PC-9 (cell line): Measurements from ENCODE around the gene ZFP62. TPM values are rescaled to one million over a fixed set of nuclear protein-coding genes. Genes with fewer than 3 reads are reported as not detected.

ENCODE experiments used
- BruUV-seq: library from RNA; stranded (reverse); fragments of 400-500 nt; replicated peaks from 2 replicates; lab custom pipeline; 2021; lab: Mats Ljungman, UMichigan
- CTCF ChIA-PET: fragments of 300-600 bp; sonication (Branson Sonifier 250); formaldehyde crosslinking; loops from one replicate; lab custom pipeline; 2022; ENCODE audit warnings: antibody characterized with exemption; lab: Charles Lee
- POLR2A ChIA-PET: fragments of 300-600 bp; sonication (Branson Sonifier 250); formaldehyde crosslinking; loops from one replicate; lab custom pipeline; 2022; ENCODE audit warnings: antibody characterized with exemption; ENCODE audit not compliant: unreplicated experiment; lab: Charles Lee
- DNase-seq, 2 experiments: peaks; one replicate each; pipeline versions ENCODE4 v3.0.0 to v3.0.0-alpha.2; 2015 to 2022; ENCODE audit warnings: mixed read lengths in 1 of 2
- H2AFZ ChIP-seq: fragments of 200-600 bp; sonication (generic); 2 replicates; pipeline ENCODE4 v1.8.1; 2017; ENCODE audit warnings: antibody characterized with exemption
- H3F3A ChIP-seq: fragments of 200-600 bp; sonication (generic); 2 replicates; pipeline ENCODE4 v1.8.1; 2017; ENCODE audit warnings: antibody characterized with exemption, mild to moderate bottlenecking, low read depth; ENCODE audit not compliant: insufficient read depth
- H3K27ac ChIP-seq: fragments of 200-600 bp; sonication (generic); 2 replicates; pipeline ENCODE4 v1.6.1; 2016; ENCODE audit warnings: mixed run types
- H3K27me3 ChIP-seq: fragments of 200-600 bp; sonication (generic); 2 replicates; pipeline ENCODE4 v1.6.1; 2016; ENCODE audit warnings: low read depth, mixed run types; ENCODE audit not compliant: insufficient read depth
- H3K36me3 ChIP-seq: fragments of 200-600 bp; sonication (generic); 2 replicates; pipeline ENCODE4 v1.6.1; 2016; ENCODE audit warnings: low read depth, mixed run types
- H3K4me1 ChIP-seq: fragments of 200-600 bp; sonication (generic); replicated peaks from 2 replicates; pipeline ENCODE4 v1.6.1; 2016; ENCODE audit warnings: mixed run types; ENCODE audit not compliant: insufficient read depth
- H3K4me2 ChIP-seq: fragments of 200-600 bp; sonication (generic); 2 replicates; pipeline ENCODE4 v1.6.1; 2017; ENCODE audit warnings: mixed run types
- H3K4me3 ChIP-seq: fragments of 200-600 bp; sonication (generic); 2 replicates; pipeline ENCODE4 v1.6.1; 2016; ENCODE audit warnings: mixed run types
- H3K79me2 ChIP-seq: fragments of 200-600 bp; sonication (generic); 2 replicates; pipeline ENCODE4 v1.6.1; 2017; ENCODE audit warnings: low read depth, mixed run types
- H3K9me2 ChIP-seq: fragments of 200-600 bp; sonication (generic); 2 replicates; pipeline ENCODE4 v1.8.1; 2017; ENCODE audit warnings: mild to moderate bottlenecking; ENCODE audit not compliant: insufficient read depth
- H3K9me3 ChIP-seq: fragments of 200-600 bp; sonication (generic); 2 replicates; pipeline ENCODE4 v1.8.1; 2016; ENCODE audit warnings: low read depth; ENCODE audit not compliant: insufficient read depth
- H4K20me1 ChIP-seq: fragments of 200-600 bp; sonication (generic); 2 replicates; pipeline ENCODE4 v1.8.1; 2017; ENCODE audit not compliant: insufficient read depth
- EZH2 ChIP-seq: fragments of 200-600 bp; sonication (generic); IDR thresholded peaks from 2 replicates; pipeline ENCODE4 v1.8.0; 2017; ENCODE audit warnings: antibody characterized with exemption, low read depth
- intact Hi-C: fragments of 100-400 bp; cut with micrococcal nuclease; formaldehyde crosslinking; loops from one replicate; pipeline ENCODE4 v1.10.0; 2022; ENCODE audit not compliant: unreplicated experiment
- total RNA-seq: library from RNA; stranded (reverse); gene quantifications from 2 replicates; pipeline ENCODE4 v1.2.3, GENCODE V29; 2021
- TF ChIP-seq, protein P1 (sequence below): fragments of 200-600 bp; sonication (generic); conservative IDR thresholded peaks from 2 replicates; pipeline ENCODE4 v1.6.1; 2017; ENCODE audit warnings: mixed run types, antibody characterized with exemption, mild to moderate bottlenecking, moderate library complexity

The ZFP62 gene
- total RNA-seq, 1 experiment from 2014 or later, result 57.3 TPM

DNA sequence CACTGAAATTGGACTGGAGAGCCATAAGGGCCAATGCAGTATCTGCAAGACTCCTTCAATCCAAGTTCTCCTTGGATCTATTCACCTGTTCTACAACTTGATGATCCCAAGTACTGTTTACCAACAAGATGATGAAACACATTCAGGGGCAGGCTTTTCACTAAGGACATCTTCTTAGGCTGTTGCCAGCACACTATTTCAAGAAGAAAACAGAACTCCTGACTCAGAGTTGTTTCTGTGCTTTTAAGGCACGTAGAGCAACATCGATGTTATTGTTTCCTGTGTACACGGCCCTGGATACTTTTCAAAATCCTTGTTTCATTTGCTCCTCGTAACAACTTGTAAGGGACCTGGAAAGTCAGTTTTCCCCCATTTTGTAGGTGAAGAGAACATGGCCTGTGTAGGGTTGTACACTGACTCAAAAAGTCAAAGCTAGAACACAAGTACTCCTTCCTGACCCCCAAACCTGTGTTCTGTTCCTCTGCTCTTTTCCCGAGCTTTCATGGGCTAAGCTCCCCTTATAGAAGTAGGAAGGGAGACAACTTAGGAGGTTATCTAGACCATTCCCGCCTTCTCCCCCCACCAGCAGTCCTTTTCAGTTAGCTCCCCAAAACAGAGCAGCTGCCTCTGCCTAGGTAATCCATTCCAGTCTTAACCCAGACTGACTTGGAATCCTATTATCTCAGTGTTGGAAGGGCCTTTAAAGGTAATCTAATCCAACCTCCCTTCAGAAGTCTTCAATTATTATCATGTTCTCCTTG, 53.2 kb downstream of the ZFP62 start:
- intact Hi-C loops, result loop anchor here (10.0 kb wide), 1 partner anchor 417 kb away; the partner anchor contains the start of gene TRIM41
- no peaks in the 10 kb centered on the region for H4K20me1 ChIP-seq
- H3K9me3 ChIP-seq, result no peaks in the 10 kb centered on the region
- no TSS peak for BruUV-seq
- H3K27ac ChIP-seq, result peak overlapping the region; percentile 60; the same call in 1 of the 2 replicates
- 0 out of 2 replicates have a peak, but pooled peaks cover 3% of the 10 kb centered on the region for H3K36me3 ChIP-seq
- peak overlapping the region; percentile 99 for H3K4me2 ChIP-seq
- no peak overlapping the region for H2AFZ ChIP-seq
- ChIA-PET CTCF (no interaction called here), POLR2A (interaction anchor here (0.7 kb wide), 2 partner anchors 9 to 377 kb away, joined by 3 read pairs; no protein-coding TSS in a partner anchor)
- H3K9me2 ChIP-seq, result no peaks in the 10 kb centered on the region
- peaks cover 56% of the 10 kb centered on the region for H3K79me2 ChIP-seq
- TF ChIP-seq, protein P1, sequence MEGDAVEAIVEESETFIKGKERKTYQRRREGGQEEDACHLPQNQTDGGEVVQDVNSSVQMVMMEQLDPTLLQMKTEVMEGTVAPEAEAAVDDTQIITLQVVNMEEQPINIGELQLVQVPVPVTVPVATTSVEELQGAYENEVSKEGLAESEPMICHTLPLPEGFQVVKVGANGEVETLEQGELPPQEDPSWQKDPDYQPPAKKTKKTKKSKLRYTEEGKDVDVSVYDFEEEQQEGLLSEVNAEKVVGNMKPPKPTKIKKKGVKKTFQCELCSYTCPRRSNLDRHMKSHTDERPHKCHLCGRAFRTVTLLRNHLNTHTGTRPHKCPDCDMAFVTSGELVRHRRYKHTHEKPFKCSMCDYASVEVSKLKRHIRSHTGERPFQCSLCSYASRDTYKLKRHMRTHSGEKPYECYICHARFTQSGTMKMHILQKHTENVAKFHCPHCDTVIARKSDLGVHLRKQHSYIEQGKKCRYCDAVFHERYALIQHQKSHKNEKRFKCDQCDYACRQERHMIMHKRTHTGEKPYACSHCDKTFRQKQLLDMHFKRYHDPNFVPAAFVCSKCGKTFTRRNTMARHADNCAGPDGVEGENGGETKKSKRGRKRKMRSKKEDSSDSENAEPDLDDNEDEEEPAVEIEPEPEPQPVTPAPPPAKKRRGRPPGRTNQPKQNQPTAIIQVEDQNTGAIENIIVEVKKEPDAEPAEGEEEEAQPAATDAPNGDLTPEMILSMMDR, result no peak
- no peaks in the 10 kb centered on the region for H3K27me3 ChIP-seq
- H3K4me3 ChIP-seq, result peak overlapping the region; percentile 95; the same call in 1 of the 2 replicates
- peaks cover 36% of the 10 kb centered on the region for H3F3A ChIP-seq
- no peak for DNase-seq
- H3K4me1 ChIP-seq, result peaks cover 53% of the 10 kb centered on the region

DNA sequence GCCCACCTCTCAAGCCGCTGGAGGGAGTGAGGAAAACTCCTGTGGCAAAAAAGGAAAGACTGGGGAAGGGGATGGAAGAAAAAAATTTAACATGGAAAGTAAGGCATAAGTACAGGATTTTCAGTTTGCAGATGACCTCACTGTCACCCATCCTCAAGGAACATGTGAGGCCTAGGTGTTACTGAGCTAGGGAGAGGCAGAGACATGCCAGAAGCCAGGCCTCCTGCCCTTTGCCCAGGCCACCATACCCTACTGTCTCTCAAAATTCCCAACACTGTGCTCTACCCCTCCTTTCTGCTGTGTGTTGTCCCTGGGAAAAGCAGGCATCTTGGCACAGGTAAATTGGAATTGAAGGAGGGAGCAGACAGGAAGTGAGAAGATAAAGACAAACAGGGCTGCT, 54.0 kb downstream of the ZFP62 start:
- Histone ChIP-seq H3K4me1 (peaks cover 45% of the 10 kb centered on the region), H3K9me3 (no peaks in the 10 kb centered on the region), H3K79me2 (peaks cover 57% of the 10 kb centered on the region), H3K36me3 (0 out of 2 replicates have a peak, but pooled peaks cover 3% of the 10 kb centered on the region), H3K27ac (peak overlapping the region; percentile 60), H3K9me2 (no peaks in the 10 kb centered on the region), H2AFZ (no peak overlapping the region), H3K4me3 (peak overlapping the region; percentile 95; the same call in 1 of the 2 replicates), H3F3A (peaks cover 33% of the 10 kb centered on the region), H3K4me2 (peak overlapping the region; percentile 99), H4K20me1 (no peaks in the 10 kb centered on the region; the same call in 1 of the 2 replicates), H3K27me3 (no peaks in the 10 kb centered on the region)
- no peak for TF ChIP-seq EZH2
- TF ChIP-seq, protein P1, result no peak
- DNase-seq, result no peak
- ChIA-PET CTCF (no interaction called here), POLR2A (no interaction called here)
- intact Hi-C loops, result loop anchor here (10.0 kb wide), 1 partner anchor 418 kb away; the partner anchor contains the start of gene TRIM41
- BruUV-seq, result no TSS peak

DNA sequence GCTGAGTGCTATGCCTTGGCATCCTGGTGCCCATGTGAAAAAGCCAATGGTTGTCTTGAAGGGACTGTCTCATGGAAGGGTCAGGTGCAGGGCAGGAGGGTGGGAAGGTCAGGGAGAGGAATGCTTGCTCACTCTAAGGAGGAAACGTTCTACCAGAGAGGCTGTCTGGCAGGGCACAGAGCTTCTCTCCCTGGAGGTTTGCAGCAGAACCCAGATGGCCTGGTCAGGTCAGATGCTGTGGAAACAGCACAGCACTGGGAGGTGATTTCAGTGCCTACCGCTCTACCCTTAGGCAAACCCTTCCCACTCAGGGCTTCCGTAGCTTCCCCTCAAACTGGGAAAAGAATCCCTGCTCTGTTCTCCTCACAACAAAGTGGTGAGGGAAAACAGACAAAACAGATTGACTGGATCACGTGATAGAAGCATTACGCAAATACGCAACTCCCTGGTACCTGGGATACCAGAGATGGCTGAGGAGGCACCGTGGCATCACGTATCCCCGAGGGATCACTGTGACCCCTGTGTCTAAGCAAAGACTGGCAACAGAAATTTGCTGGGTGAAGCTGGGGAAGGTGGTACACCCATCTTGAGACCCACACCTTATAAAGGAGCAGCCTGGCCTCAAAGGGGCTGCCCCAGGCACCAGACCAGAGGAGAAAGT, 54.6 kb downstream of the ZFP62 start:
- no peaks in the 10 kb centered on the region for H3K27me3 ChIP-seq
- no peaks in the 10 kb centered on the region for H3K9me2 ChIP-seq
- peak; percentile 80 to 90 for DNase-seq
- H3K27ac ChIP-seq, result peak overlapping the region; percentile 60
- no peak overlapping the region for H2AFZ ChIP-seq
- TF ChIP-seq, protein P1, result no peak
- TF ChIP-seq EZH2, result no peak
- H3K4me2 ChIP-seq, result peak overlapping the region; percentile 99
- peaks cover 29% of the 10 kb centered on the region for H3F3A ChIP-seq
- H3K79me2 ChIP-seq, result peaks cover 60% of the 10 kb centered on the region
- no TSS peak for BruUV-seq
- intact Hi-C loops, result loop anchor here (10.0 kb wide), 1 partner anchor 418 kb away; the partner anchor contains the start of gene TRIM41
- POLR2A ChIA-PET, result no interaction called here
- CTCF ChIA-PET, result no interaction called here
- H4K20me1 ChIP-seq, result peaks cover 6% of the 10 kb centered on the region
- H3K36me3 ChIP-seq, result 0 out of 2 replicates have a peak, but pooled peaks cover 3% of the 10 kb centered on the region
- H3K4me1 ChIP-seq, result peaks cover 45% of the 10 kb centered on the region
- H3K4me3 ChIP-seq, result peak overlapping the region; percentile 95; the same call in 1 of the 2 replicates
- no peaks in the 10 kb centered on the region for H3K9me3 ChIP-seq
